H9 (cell line): ENCODE measurements around the gene WDR89. TPM values are rescaled to one million over a fixed set of nuclear protein-coding genes. Genes with fewer than 3 reads are reported as not detected.

ENCODE experiments used
- DNase-seq: peaks from one replicate; pipeline ENCODE4 v3.0.0-alpha.2; 2017
- H2AFZ ChIP-seq: one replicate; pipeline ENCODE4 v1.6.1; 2013; ENCODE audit warnings: mild to moderate bottlenecking, low read length, control low read depth, moderate library complexity
- H2AK5ac ChIP-seq: 2 replicates; pipeline ENCODE4 v1.6.1; 2013; ENCODE audit warnings: low read length, control low read depth, mixed read lengths; ENCODE audit not compliant: insufficient read length
- H2BK120ac ChIP-seq: one replicate; pipeline ENCODE4 v1.6.1; 2013; ENCODE audit warnings: low read depth, mild to moderate bottlenecking, low read length, control low read depth, inconsistent platforms; ENCODE audit not compliant: poor library complexity, severe bottlenecking
- H2BK12ac ChIP-seq: 2 replicates; pipeline ENCODE4 v1.6.1; 2013; ENCODE audit warnings: low read length, control low read depth, mixed read lengths, low read depth; ENCODE audit not compliant: insufficient read length
- H2BK15ac ChIP-seq: 2 replicates; pipeline ENCODE4 v1.6.1; 2013; ENCODE audit warnings: low read depth, low read length, control low read depth
- H2BK20ac ChIP-seq: one replicate; pipeline ENCODE4 v1.6.1; 2013; ENCODE audit warnings: low read depth, mild to moderate bottlenecking, low read length, control low read depth, inconsistent platforms; ENCODE audit not compliant: poor library complexity, severe bottlenecking
- H2BK5ac ChIP-seq: 2 replicates; pipeline ENCODE4 v1.6.1; 2013; ENCODE audit warnings: low read length, control low read depth, mixed read lengths; ENCODE audit not compliant: insufficient read length
- H3K14ac ChIP-seq: 2 replicates; pipeline ENCODE4 v1.6.1; 2013; ENCODE audit warnings: low read length, control low read depth; ENCODE audit not compliant: insufficient read depth
- H3K18ac ChIP-seq: 2 replicates; pipeline ENCODE4 v1.6.1; 2013; ENCODE audit warnings: low read depth, mild to moderate bottlenecking, mixed read lengths, low read length, control low read depth; ENCODE audit not compliant: insufficient read length
- H3K23ac ChIP-seq: 2 replicates; pipeline ENCODE4 v1.6.1; 2013; ENCODE audit warnings: low read length, control low read depth, mixed read lengths, low read depth; ENCODE audit not compliant: insufficient read length
- H3K23me2 ChIP-seq: 2 replicates; pipeline ENCODE4 v1.6.1; 2013; ENCODE audit warnings: low read depth, mild to moderate bottlenecking, mixed read lengths, low read length, control low read depth; ENCODE audit not compliant: insufficient read length, poor library complexity, severe bottlenecking
- H3K27ac ChIP-seq: 2 replicates; pipeline ENCODE4 v1.5.1; 2013; ENCODE audit warnings: low read length, control low read depth, mixed read lengths, low read depth; ENCODE audit not compliant: insufficient read length
- H3K27me3 ChIP-seq: 2 replicates; pipeline ENCODE4 v1.6.1; 2013; ENCODE audit warnings: low read length, control low read depth, inconsistent platforms; ENCODE audit not compliant: insufficient read depth
- H3K4ac ChIP-seq: 2 replicates; pipeline ENCODE4 v1.6.1; 2013; ENCODE audit warnings: low read depth, mild to moderate bottlenecking, control low read depth, inconsistent platforms, low read length, moderate library complexity
- H3K4me1 ChIP-seq: 2 replicates; pipeline ENCODE4 v1.6.1; 2013; ENCODE audit warnings: low read length, control low read depth, inconsistent platforms; ENCODE audit not compliant: insufficient read depth
- H3K4me2 ChIP-seq: 2 replicates; pipeline ENCODE4 v1.6.1; 2013; ENCODE audit warnings: low read length, control low read depth, mixed read lengths; ENCODE audit not compliant: insufficient read length, insufficient read depth
- H3K56ac ChIP-seq: 2 replicates; pipeline ENCODE4 v1.6.1; 2013; ENCODE audit warnings: low read depth, mild to moderate bottlenecking, mixed read lengths, low read length, control low read depth; ENCODE audit not compliant: insufficient read length
- H3K79me1 ChIP-seq: 2 replicates; pipeline ENCODE4 v1.6.1; 2013; ENCODE audit warnings: low read depth, mild to moderate bottlenecking, moderate library complexity, low read length, control low read depth, inconsistent platforms; ENCODE audit not compliant: insufficient read depth, poor library complexity, severe bottlenecking
- H3K79me2 ChIP-seq: 2 replicates; pipeline ENCODE4 v1.6.1; 2013; ENCODE audit warnings: low read length, control low read depth, inconsistent platforms; ENCODE audit not compliant: insufficient read depth
- H3K9ac ChIP-seq: 2 replicates; pipeline ENCODE4 v1.6.1; 2013; ENCODE audit warnings: low read length, control low read depth, mixed read lengths; ENCODE audit not compliant: insufficient read length; ENCODE audit errors: extremely low read depth
- H3K9me3 ChIP-seq: one replicate; pipeline ENCODE4 v1.6.1; 2013; ENCODE audit warnings: low read depth, low read length, inconsistent platforms; ENCODE audit not compliant: control insufficient read depth
- H3T11ph ChIP-seq: one replicate; pipeline ENCODE4 v1.6.1; 2013; ENCODE audit warnings: mild to moderate bottlenecking, low read length, control low read depth, inconsistent platforms
- H4K20me1 ChIP-seq: one replicate; pipeline ENCODE4 v1.6.1; 2013; ENCODE audit not compliant: control insufficient read depth, insufficient read length, insufficient read depth
- H4K5ac ChIP-seq: 2 replicates; pipeline ENCODE4 v1.6.1; 2013; ENCODE audit warnings: low read depth, mild to moderate bottlenecking, mixed read lengths, low read length, control low read depth; ENCODE audit not compliant: insufficient read length
- H4K8ac ChIP-seq: replicated peaks from 2 replicates; pipeline ENCODE4 v1.6.1; 2013; ENCODE audit warnings: low read length, control low read depth, mixed read lengths, low read depth; ENCODE audit not compliant: insufficient read length
- H4K91ac ChIP-seq: 2 replicates; pipeline ENCODE4 v1.6.1; 2013; ENCODE audit warnings: low read depth, mild to moderate bottlenecking, moderate library complexity, mixed read lengths, low read length, control low read depth; ENCODE audit not compliant: insufficient read length
- H3K27ac Mint-ChIP-seq, 3 experiments: 2 replicates in 2 of 3; 3 replicates in 1 of 3; pipeline ENCODE4 v1.8.0; 2020 to 2021; ENCODE audit warnings: mixed read lengths in 3 of 3, mild to moderate bottlenecking in 1 of 3, moderate library complexity in 1 of 3
- H3K27me3 Mint-ChIP-seq: 2 replicates; pipeline ENCODE4 v1.8.0; 2021; ENCODE audit warnings: low read depth, mild to moderate bottlenecking, moderate library complexity, mixed read lengths
- H3K36me3 Mint-ChIP-seq, 3 experiments: 2 replicates in 2 of 3; 3 replicates in 1 of 3; pipeline ENCODE4 v1.8.0; 2020 to 2021; ENCODE audit warnings: low read depth in 3 of 3, mixed read lengths in 3 of 3; ENCODE audit not compliant: insufficient read depth in 1 of 3
- H3K4me1 Mint-ChIP-seq, 2 experiments: 2 replicates each; pipeline ENCODE4 v1.8.0; 2020; ENCODE audit warnings: mixed read lengths in 2 of 2
- H3K4me3 Mint-ChIP-seq, 2 experiments: 2 replicates in 1 of 2; 3 replicates in 1 of 2; pipeline ENCODE4 v1.8.0; 2020 to 2021; ENCODE audit warnings: mild to moderate bottlenecking in 2 of 2, mixed read lengths in 2 of 2, moderate library complexity in 1 of 2
- H3K9me3 Mint-ChIP-seq, 2 experiments: 2 replicates in 1 of 2; 3 replicates in 1 of 2; pipeline ENCODE4 v1.8.0; 2020; ENCODE audit warnings: mild to moderate bottlenecking in 2 of 2, mixed read lengths in 2 of 2, moderate library complexity in 1 of 2
- CTCF ChIP-seq: fragments of 200-600 bp; sonication (generic); conservative IDR thresholded peaks from 3 replicates; pipeline ENCODE4 v1.8.0; 2021; ENCODE audit warnings: antibody characterized with exemption, mild to moderate bottlenecking
- WGBS: extraction: QIAGEN DNeasy Blood & Tissue Kit; methylation state at CpG from one replicate; pipeline ENCODE4 v1.1.7; 2013; ENCODE audit warnings: missing lambda C conversion rate, low lambda C conversion rate, mixed read lengths; ENCODE audit not compliant: insufficient read length; ENCODE audit errors: extremely low coverage; 5-methylcytosine and 5-hydroxymethylcytosine counted together
- total RNA-seq: library from RNA; stranded (reverse); gene quantifications from 2 replicates; pipeline ENCODE4 v1.2.1, GENCODE V29; 2021

WDR89 gene
- total RNA-seq, 1 experiment from 2014 or later = 24.0 TPM

DNA sequence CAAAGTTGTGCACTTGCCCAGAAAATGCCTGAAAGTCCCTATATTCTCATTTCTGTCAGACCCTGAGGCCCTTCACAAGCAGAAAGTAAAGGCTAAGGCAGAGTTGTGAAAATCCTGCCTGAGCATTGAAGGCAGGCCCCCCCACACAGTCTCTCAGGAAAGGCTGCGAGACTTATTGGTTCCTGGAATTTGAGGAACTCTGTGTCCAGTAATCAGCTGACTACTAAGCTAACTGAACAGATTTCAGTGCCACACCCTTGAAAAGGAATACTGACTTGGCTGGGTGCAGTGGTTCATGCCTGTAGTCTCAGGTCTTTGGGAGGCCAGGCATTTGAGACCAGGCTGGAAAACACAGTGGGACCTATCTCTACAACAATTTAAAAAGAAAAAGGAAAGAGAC lies 77.4 kb downstream of the WDR89 start:
- no peaks in the 10 kb centered on the region for H3K9me3 ChIP-seq
- Mint-ChIP-seq H3K27me3 (peaks cover 3% of the 10 kb centered on the region; the same call in 1 of the 2 replicates), H3K4me3 (no peak overlapping the region), H3K27ac (no peak overlapping the region), H3K36me3 (no peaks in the 10 kb centered on the region), H3K4me1 (no peaks in the 10 kb centered on the region), H3K9me3 (no peaks in the 10 kb centered on the region)
- H3K23ac ChIP-seq = no peak overlapping the region
- no peak overlapping the region for H4K8ac ChIP-seq
- no peak overlapping the region for H3K27ac ChIP-seq
- H4K20me1 ChIP-seq = no peaks in the 10 kb centered on the region
- no peak overlapping the region for H2BK5ac ChIP-seq
- no peak overlapping the region for H3K9ac ChIP-seq
- no peaks in the 10 kb centered on the region for H3K27me3 ChIP-seq
- no peak overlapping the region for H3K18ac ChIP-seq
- no peak overlapping the region for H3K56ac ChIP-seq
- H2BK20ac ChIP-seq = no peak overlapping the region
- H3K4me2 ChIP-seq = no peak overlapping the region
- no peak overlapping the region for H4K91ac ChIP-seq
- H3T11ph ChIP-seq = no peak overlapping the region
- no peak overlapping the region for H3K4ac ChIP-seq
- no peaks in the 10 kb centered on the region for H3K4me1 ChIP-seq
- no peak overlapping the region for H2BK120ac ChIP-seq
- no peaks in the 10 kb centered on the region for H3K79me2 ChIP-seq
- no peak overlapping the region for H3K14ac ChIP-seq
- no peak overlapping the region for H2BK12ac ChIP-seq
- H2BK15ac ChIP-seq = no peak overlapping the region
- no peak overlapping the region for H4K5ac ChIP-seq
- H3K79me1 ChIP-seq = no peaks in the 10 kb centered on the region
- DNase-seq = no peak
- TF ChIP-seq CTCF = no peak
- no CpG with 5 or more reads among the region's 1 CpG for WGBS
- no peak overlapping the region for H2AK5ac ChIP-seq
- H2AFZ ChIP-seq = no peak overlapping the region
- no peaks in the 10 kb centered on the region for H3K23me2 ChIP-seq
